OCI-LY7 (cell line): ENCODE measurements around the gene MLANA. TPM values are rescaled to one million over a fixed set of nuclear protein-coding genes. Genes with fewer than 3 reads are reported as not detected.

Source experiments
- BruUV-seq: library from RNA; stranded (reverse); fragments of 400-500 nt; replicated peaks from 2 replicates; lab custom pipeline; 2021; lab: Mats Ljungman, UMichigan
- CTCF ChIA-PET: fragments of 300-600 bp; sonication (Branson Sonifier 250); formaldehyde crosslinking; loops from one replicate; lab custom pipeline; 2022; ENCODE audit warnings: antibody characterized with exemption; ENCODE audit not compliant: unreplicated experiment; lab: Charles Lee
- POLR2A ChIA-PET: fragments of 300-600 bp; sonication (Branson Sonifier 250); formaldehyde crosslinking; loops from one replicate; lab custom pipeline; 2022; ENCODE audit warnings: antibody characterized with exemption; lab: Charles Lee
- DNase-seq: peaks from one replicate; pipeline ENCODE4 v3.0.0-alpha.2; 2015; ENCODE audit warnings: low spot score
- H2AFZ ChIP-seq: fragments of 200-600 bp; sonication (generic), shearing (Covaris generic); 2 replicates; pipeline ENCODE4 v1.6.1; 2014; ENCODE audit warnings: mild to moderate bottlenecking, antibody characterized with exemption, low read length, moderate library complexity
- H3K27ac ChIP-seq: fragments of 200-600 bp; sonication (generic); 2 replicates; pipeline ENCODE4 v1.5.1; 2014; ENCODE audit warnings: mixed run types, low read depth, mild to moderate bottlenecking, moderate library complexity, low read length, inconsistent platforms; ENCODE audit not compliant: poor library complexity, severe bottlenecking
- H3K36me3 ChIP-seq: fragments of 200-600 bp; sonication (generic); 2 replicates; pipeline ENCODE4 v1.6.1; 2014; ENCODE audit warnings: mild to moderate bottlenecking, antibody characterized with exemption, low read length, moderate library complexity, mixed read lengths; ENCODE audit not compliant: insufficient read depth
- H3K4me1 ChIP-seq: fragments of 200-600 bp; sonication (generic); 2 replicates; pipeline ENCODE4 v1.5.1; 2014; ENCODE audit warnings: mild to moderate bottlenecking, low read length; ENCODE audit not compliant: insufficient read depth, poor library complexity, severe bottlenecking
- H3K4me2 ChIP-seq: fragments of 200-600 bp; sonication (generic); 2 replicates; pipeline ENCODE4 v1.6.1; 2014; ENCODE audit warnings: mild to moderate bottlenecking, low read length
- H3K4me3 ChIP-seq: fragments of 200-600 bp; sonication (generic); 2 replicates; pipeline ENCODE4 v1.5.1; 2014; ENCODE audit warnings: mild to moderate bottlenecking, low read depth, low read length; ENCODE audit not compliant: poor library complexity, severe bottlenecking
- H3K79me2 ChIP-seq: fragments of 200-600 bp; sonication (generic); 2 replicates; pipeline ENCODE4 v1.6.1; 2016; ENCODE audit warnings: low read depth, mild to moderate bottlenecking, low read length, moderate library complexity, mixed read lengths; ENCODE audit not compliant: insufficient read depth
- H3K9me2 ChIP-seq: fragments of 200-600 bp; sonication (generic); 2 replicates; pipeline ENCODE4 v1.6.1; 2016; ENCODE audit warnings: mild to moderate bottlenecking, low read length, mixed read lengths; ENCODE audit not compliant: insufficient read depth
- H3K9me3 ChIP-seq: fragments of 200-600 bp; sonication (generic); 2 replicates; pipeline ENCODE4 v1.6.1; 2014; ENCODE audit warnings: mild to moderate bottlenecking, mixed run types, low read length, mixed read lengths
- H4K20me1 ChIP-seq: fragments of 200-600 bp; sonication (generic); 2 replicates; pipeline ENCODE4 v1.6.1; 2014; ENCODE audit warnings: mild to moderate bottlenecking, antibody characterized with exemption, low read length, moderate library complexity, mixed read lengths; ENCODE audit not compliant: insufficient read depth
- CTCF ChIP-seq: fragments of 200-600 bp; sonication (generic); conservative IDR thresholded peaks from 2 replicates; pipeline ENCODE4 v1.5.1; 2014; ENCODE audit warnings: mild to moderate bottlenecking, antibody characterized with exemption, low read length, moderate library complexity, mixed read lengths
- EZH2phosphoT487 ChIP-seq: fragments of 200-600 bp; sonication (generic); IDR thresholded peaks from 2 replicates; pipeline ENCODE4 v1.6.1; 2018; ENCODE audit warnings: low read depth, borderline replicate concordance, mild to moderate bottlenecking, mixed run types, antibody characterized with exemption, low read length, moderate library complexity, mixed read lengths
- intact Hi-C: fragments of 100-400 bp; cut with micrococcal nuclease; formaldehyde crosslinking; loops from one replicate; pipeline ENCODE4 v1.10.0; 2022; ENCODE audit not compliant: unreplicated experiment
- total RNA-seq, 2 experiments: library from RNA; depleted of rRNA in 1 of 2; stranded (reverse); fragments of >200 nt in 1 of 2; shearing (Covaris generic) in 1 of 2; gene quantifications; 2 replicates each; pipeline ENCODE4 v1.2.3, GENCODE V29; 2014 to 2022

MLANA gene
- total RNA-seq, 2 experiments from 2014 or later = not detected

- TF ChIP-seq CTCF (no peak), EZH2phosphoT487 (no peak)
- no peak overlapping the region for H3K4me2 ChIP-seq
- ChIA-PET POLR2A (no interaction called here), CTCF (no interaction called here)
- no peak overlapping the region for H3K27ac ChIP-seq
- intact Hi-C loops = no loop called here
- H3K9me3 ChIP-seq = peaks cover 6% of the 10 kb centered on the region
- DNase-seq = no peak
- H3K79me2 ChIP-seq = no peaks in the 10 kb centered on the region
- peaks cover 14% of the 10 kb centered on the region for H3K4me1 ChIP-seq
- no peaks in the 10 kb centered on the region for H3K36me3 ChIP-seq
- BruUV-seq = no TSS peak
- no peaks in the 10 kb centered on the region for H4K20me1 ChIP-seq
- H3K4me3 ChIP-seq = no peak overlapping the region
- no peak overlapping the region for H2AFZ ChIP-seq
- H3K9me2 ChIP-seq = no peaks in the 10 kb centered on the region
Measured at GRCh38 chr9:5845157-5845531, 45.5 kb upstream of the MLANA start.

- Histone ChIP-seq H4K20me1 (no peaks in the 10 kb centered on the region), H2AFZ (no peak overlapping the region), H3K4me2 (no peak overlapping the region), H3K27ac (no peak overlapping the region), H3K9me2 (no peaks in the 10 kb centered on the region), H3K9me3 (peaks cover 6% of the 10 kb centered on the region), H3K4me1 (peaks cover 14% of the 10 kb centered on the region), H3K4me3 (no peak overlapping the region), H3K79me2 (no peaks in the 10 kb centered on the region), H3K36me3 (no peaks in the 10 kb centered on the region)
- TF ChIP-seq EZH2phosphoT487 = no peak
- no peak for DNase-seq
- intact Hi-C loops = no loop called here
- no TSS peak for BruUV-seq
- ChIA-PET CTCF (interaction anchor here (0.6 kb wide), 1 partner anchor 66 kb away, joined by 3 read pairs; no protein-coding TSS in a partner anchor), POLR2A (no interaction called here)
Measured at GRCh38 chr9:5846096-5846495, 44.6 kb upstream of the MLANA start.

- no peaks in the 10 kb centered on the region for H4K20me1 ChIP-seq
- no TSS peak for BruUV-seq
- CTCF ChIA-PET = interaction anchor here (0.6 kb wide), 1 partner anchor 67 kb away, joined by 3 read pairs; no protein-coding TSS in a partner anchor
Measured at GRCh38 chr9:5846501-5846921, 44.2 kb upstream of the MLANA start.

More at GRCh38 chr9:5846501-5846921, 44.2 kb upstream of the MLANA start:
- POLR2A ChIA-PET = no interaction called here
- DNase-seq = no peak
- no peak for TF ChIP-seq EZH2phosphoT487
- TF ChIP-seq CTCF = no peak
- no peak overlapping the region for H3K4me3 ChIP-seq
- peaks cover 5% of the 10 kb centered on the region for H3K9me3 ChIP-seq
- no peak overlapping the region for H2AFZ ChIP-seq
- peaks cover 14% of the 10 kb centered on the region for H3K4me1 ChIP-seq
- H3K4me2 ChIP-seq = no peak overlapping the region
- intact Hi-C loops = no loop called here
- H3K9me2 ChIP-seq = no peaks in the 10 kb centered on the region
- H3K79me2 ChIP-seq = no peaks in the 10 kb centered on the region
- no peaks in the 10 kb centered on the region for H3K36me3 ChIP-seq
- no peak overlapping the region for H3K27ac ChIP-seq
